GM18526 (cell line): ENCODE results near the gene KLHL13.

ENCODE experiments used
- POLR2A ChIP-seq: IDR thresholded peaks from 3 replicates; pipeline ENCODE4 v1.6.1; 2011; ENCODE audit not compliant: insufficient read length; ENCODE audit errors: extremely low read depth

The KLHL13 gene

DNA sequence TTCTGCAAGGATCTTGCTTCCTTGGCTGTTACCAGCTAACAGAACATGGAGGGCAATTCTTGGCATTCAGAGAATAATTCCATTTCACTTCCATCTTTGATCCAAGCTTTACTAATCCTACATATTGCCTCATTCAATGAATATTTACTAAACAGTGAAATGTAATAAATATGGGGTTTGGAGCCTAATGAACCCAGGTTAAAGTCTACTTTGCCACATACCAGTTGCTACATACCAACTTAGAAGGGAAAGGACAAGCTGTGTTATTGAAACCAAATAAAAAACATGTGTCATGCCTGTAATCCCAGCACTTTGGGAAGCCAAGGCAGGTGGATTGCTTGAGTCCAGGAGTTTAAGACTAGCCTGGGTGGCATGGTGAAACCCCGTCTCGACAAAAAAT lies 265.6 kb downstream of the KLHL13 start:
- TF ChIP-seq POLR2A = no peak
